GM18508 (cell line): ENCODE measurements around the gene ESM1.
"Not testable (repeated sequence)": the region's sequence is repeated elsewhere in the genome, so short reads cannot be mapped to it uniquely, and the experiment has no call there.

Source experiments
- ATAC-seq: cut with Tn5 transposase; IDR thresholded peaks from one replicate; pipeline ENCODE4 v1.9.1; 2021; ENCODE audit warnings: moderate number of reproducible peaks; ENCODE audit not compliant: insufficient read depth, unreplicated experiment

Gene ESM1, protein sequence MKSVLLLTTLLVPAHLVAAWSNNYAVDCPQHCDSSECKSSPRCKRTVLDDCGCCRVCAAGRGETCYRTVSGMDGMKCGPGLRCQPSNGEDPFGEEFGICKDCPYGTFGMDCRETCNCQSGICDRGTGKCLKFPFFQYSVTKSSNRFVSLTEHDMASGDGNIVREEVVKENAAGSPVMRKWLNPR

GRCh38 chr5:54985301-54986268 lies at the start of gene ESM1:
Gene ESM1, minus strand, starts transcription at chr5:54985593. Its CDS starts 76 bp downstream, at chr5:54985517.
- ATAC-seq = no peak

DNA sequence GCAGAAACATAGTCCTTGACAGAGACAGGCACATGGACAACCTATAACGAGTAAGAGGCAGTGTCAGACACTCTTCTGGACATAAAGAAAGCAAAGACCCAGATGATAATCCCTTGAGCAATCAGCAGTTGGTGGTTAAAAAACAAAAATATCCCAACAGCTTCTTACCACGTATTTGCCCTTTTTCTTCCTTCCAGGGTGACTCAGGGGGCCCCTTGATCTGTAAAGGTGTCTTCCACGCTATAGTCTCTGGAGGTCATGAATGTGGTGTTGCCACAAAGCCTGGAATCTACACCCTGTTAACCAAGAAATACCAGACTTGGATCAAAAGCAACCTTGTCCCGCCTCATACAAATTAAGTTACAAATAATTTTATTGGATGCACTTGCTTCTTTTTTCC lies 48.2 kb upstream of the ESM1 start:
- no peak for ATAC-seq

DNA sequence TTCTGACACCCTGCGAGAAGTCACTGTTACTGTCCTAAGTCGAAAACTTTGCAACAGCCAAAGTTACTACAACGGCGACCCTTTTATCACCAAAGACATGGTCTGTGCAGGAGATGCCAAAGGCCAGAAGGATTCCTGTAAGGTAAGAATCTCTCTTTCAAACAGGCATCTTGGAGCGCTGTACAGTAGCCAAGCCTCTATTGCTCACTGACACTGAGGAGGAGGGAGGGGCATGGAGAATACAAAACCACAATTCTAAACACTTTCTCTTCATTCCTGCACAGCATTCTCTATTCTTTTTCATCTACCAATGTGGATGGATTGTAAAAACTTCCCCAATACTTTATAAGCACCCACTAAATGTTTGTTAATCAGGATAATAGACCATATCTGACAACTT lies 46.1 kb upstream of the ESM1 start:
- ATAC-seq = no peak

DNA sequence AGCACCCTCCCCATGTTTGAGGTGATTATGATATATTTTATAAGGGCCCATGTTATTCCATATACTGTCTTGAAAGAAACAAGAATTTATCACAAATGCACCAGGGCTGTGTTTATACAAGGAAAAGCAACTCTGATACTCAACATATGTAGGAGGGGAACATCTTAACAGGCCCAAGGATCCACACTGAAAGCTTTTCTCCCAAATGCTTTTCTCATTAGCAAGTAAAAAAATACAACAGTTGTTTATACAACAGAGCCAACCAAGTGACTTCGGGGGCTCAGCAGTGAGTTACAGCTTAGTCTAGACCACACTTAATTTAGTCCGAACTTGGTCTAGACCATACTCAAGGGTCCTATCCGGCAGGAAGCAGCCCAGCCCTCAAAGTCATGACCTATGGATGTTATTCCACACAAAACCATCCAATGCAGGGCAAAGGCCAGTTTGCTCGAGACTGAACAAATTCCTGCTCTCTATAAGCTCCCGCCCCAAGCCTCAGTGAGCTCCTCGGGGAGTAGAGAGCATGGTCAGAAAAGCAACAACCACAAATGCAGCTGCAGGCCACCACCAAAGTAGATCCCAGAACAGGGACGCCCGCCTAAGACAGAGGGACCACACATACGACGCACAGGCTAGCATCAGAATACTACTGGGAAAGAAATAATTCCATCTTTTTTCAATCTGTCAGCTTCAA lies 45.4 kb upstream of the ESM1 start:
- no peak for ATAC-seq

DNA sequence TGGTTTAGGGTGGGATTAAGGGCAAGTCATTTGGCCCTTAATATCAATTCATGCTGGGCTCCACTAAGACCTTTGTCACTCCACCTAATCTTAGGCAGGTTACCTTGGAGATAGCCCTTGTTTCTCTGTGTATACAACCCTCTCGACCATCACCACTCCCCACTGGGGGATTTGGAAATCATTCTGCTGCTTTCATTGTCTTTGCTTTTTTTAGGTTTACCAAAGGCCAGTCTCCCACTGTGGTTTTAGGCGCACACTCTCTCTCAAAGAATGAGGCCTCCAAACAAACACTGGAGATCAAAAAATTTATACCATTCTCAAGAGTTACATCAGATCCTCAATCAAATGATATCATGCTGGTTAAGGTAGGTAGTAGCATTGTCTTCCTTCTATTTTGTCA lies 44.8 kb upstream of the ESM1 start:
- ATAC-seq = no peak

DNA sequence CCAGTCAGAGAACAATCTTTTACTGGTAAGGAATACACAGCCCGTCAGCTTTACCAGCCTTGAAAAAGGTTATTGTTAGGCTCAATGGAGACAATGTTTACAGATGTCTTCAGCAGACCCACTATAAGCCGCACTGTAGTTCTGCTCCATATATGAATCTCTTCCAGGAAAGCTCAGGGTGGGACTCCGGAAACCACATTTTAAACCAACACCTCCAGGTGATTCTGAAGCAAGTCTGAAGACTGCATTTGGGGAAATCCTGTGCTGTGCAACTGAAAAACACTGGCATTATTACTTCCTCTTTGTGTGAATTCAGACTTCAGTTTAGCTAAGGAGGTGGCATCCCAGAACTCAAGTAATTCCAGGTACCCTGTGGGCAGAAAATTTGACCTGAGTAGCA lies 42.2 kb upstream of the ESM1 start:
- ATAC-seq = no peak

DNA sequence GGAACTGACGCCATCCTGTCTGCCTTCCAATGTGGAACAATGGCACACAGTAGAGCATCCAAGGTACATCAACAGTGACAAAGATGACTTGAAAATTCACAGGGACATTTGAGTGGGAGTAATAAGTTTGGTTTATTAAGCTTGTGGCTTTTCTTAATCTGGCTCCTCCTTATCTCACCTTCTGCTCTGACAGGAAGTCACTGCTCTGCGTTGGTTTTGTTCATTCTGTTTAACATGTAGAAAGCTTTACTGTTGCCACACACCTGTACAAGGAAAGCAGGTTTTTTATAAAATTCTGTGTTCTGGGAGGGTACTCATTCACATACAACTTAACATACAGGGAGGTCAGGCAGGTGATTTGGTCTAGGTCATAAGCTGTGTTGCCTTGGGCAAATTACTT lies 37.1 kb upstream of the ESM1 start:
- no peak for ATAC-seq

DNA sequence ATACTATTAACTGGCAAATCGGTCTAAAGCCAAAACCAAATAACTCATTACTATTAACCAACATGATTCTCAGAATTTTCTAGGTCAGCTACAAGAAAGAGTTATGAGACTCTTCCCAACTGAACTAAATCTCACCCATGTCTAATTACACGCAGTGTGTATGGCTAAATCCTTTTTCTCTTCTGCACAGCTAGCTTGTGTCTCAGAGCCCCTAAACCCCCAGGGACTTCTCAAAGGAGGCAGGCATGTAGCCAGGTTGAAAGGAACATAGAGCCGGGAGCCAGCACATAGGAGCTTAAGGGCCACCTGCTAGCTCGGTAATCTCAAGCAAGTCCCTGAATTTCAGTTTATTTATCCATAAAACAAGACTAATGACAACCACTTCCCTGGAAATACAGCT lies 36.4 kb upstream of the ESM1 start:
- no peak for ATAC-seq

DNA sequence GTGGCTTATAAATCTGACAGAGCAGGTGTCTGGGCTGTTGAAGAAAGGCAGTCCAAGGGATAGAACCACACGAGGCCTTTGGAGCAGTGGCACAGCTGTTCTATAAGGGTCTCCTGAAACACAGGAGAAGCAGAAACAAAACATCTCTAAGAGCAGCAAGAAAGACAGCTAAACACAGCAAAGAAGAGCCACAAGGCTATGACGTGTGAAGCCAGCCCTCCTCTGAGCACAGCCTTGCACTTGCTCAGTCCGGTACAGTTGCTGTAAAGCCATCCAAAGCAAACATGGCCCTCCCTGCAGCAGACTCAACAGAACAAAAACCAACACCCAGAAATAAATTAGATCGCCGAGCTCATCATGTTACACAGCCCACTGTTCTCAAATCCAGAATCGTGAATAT lies 36.0 kb upstream of the ESM1 start:
- ATAC-seq = no peak

GRCh38 chr5:55010149-55010548 lies 24.8 kb upstream of the ESM1 start:
- ATAC-seq = not testable (repeated sequence)

DNA sequence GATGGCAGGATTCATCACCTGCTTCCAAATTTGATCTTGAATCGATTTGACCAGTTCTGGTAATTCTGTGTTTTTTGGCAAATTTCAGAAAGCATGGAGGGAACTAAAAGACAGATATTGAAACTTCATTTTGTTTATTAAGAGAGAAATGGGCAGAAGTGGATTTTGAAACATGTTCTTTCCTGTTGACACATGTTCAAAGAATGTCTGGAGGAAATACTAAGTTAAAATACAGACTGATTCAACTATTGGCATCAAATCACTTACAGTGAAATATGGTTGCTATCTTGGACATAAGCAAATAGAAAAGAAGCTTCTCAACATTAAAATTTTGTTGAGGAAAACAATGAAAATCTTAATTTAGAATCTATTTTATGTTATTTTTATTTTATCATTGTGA lies 19.3 kb upstream of the ESM1 start:
- ATAC-seq = no peak

DNA sequence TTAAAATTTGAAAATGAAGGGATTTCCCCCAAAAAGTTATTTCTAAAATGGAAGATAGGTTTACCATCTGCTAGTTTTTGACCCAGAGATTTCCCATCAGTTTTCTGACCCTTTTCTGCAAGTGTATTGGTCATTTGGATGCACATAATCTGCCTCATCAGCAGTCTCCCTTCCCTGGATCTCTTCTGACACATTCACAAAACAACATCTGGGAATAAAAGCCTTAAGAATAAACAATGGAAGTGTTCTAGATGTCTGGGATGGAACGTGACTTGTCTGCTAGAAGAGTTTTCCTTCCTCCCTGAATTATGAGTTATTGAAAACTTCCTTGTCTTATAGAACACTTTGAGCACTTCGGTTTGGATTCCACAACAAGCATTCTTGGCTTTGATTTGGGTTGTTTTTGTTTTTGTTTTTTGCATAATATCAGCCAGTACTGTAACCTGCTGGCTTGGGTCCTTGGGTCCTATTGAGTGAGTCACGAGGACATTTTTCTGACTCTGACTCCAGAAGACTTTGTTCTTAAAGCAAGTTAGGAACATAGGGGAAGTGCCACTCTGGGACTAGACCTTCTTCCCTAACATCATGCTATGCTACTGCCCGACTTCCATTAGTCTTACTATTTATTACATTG lies 18.2 kb upstream of the ESM1 start:
- no peak for ATAC-seq

DNA sequence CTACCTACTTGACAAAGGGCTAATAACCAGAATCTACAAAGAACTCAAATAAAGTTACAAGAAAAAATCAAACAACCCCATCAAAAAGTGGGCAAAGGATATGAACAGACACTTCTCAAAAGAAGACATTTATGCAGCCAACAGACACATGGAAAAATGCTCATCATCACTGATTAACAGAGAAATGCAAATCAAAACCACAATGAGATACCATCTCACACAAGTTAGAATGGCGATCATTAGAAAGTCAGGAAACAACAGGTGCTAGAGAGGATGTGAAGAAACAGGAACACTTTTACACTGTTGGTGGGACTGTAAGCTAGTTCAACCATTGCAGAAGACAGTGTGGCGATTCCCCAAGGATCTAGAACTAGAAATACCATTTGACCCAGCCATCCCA lies 16.8 kb upstream of the ESM1 start:
- ATAC-seq = not testable (repeated sequence)

DNA sequence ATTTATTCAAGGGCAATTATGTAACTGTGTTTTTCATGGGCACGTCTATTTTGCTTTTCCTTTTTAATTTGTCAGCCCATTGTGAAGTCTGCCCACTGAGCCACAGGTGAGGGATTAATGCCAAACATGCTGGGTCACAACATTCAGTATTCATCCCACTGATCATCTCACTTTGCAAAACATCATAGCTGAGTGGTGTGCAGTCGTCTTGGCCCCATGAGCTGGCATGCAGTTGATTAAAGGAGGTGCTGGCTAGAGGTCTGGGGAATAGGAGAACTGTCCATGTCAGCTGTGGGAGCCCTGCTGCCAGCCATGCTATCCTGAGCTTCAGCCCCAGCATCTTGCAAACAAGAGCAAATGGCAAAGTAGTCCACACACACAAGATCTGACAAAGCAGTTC lies 11.7 kb upstream of the ESM1 start:
- ATAC-seq = no peak

DNA sequence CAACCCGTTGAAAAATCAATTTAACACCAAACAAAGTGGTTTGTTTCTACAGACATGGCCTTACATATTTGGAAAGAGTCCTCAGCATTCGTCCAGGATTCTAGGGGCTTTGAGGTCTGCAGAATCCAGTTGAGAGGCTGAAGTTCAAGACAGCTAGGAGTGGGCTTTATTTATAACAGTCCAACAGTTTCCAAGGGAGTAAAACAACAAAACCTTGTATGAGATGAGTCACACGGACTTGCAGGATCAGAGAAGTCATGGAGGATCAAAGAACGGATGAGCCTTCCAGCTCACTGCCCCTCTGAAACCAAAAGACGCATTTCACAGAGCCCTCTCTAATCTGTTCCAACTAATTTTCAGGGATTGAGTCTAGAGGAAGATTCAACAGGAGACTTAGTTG lies 11.1 kb upstream of the ESM1 start:
- no peak for ATAC-seq

DNA sequence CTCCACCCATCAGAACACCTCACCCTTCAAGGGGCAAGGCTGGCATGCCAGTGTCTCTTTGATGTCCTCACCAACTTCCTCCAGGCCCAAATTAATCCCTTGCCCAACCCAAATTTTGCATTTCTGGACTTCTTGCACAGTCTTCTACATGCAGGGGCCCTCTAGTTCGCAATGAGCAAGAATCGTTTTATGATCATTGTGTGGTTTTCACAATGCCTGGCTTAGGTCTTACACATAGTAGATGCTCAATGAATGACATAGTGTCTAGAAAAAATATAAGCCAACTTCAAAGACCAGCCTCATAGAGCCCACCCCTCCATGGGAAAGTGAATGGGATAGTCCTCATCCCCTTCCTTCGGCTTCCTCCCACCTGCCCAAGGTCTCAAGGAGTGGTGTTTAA lies 9.8 kb upstream of the ESM1 start:
- no peak for ATAC-seq

DNA sequence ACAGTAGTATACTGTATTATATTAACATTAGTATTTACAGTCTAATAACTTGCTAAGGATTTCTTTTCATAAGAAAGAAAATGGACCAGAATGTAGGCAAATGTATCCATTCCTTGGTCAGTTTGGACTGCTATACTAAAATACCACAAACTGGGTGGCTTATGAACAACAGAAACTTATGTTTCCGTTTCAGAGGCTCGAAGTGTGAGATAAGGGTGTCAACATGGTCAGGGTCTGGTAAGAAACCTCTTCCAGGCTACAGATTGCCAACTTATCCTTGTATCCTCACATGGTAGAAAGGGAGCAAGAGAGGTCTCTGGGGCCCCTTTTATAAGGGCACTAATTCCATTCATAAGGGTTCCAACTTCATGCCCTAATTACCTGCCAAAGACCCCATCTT lies 9.2 kb upstream of the ESM1 start:
- ATAC-seq = no peak

- ATAC-seq = no peak
Observed at GRCh38 chr5:54993318-54993717, 7.9 kb upstream of the ESM1 start.

DNA sequence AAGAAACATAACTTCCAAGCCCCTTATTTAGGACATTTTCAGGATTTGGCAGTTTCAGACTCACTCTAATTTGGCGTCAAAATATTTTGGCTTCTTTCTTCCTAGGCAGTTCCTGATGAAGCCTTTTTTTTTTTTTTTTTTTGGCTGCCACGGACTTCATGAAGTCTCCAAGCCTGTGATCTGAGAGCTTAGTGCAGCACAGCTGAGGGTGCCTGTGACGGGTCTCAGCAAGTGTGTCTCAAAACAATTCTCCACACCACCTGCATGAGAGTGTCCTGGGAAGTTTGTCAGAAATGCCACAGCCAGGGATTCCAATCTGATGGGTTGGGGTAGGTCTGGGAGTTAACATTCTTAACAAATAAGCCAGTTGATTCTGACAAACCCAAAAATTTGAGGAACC lies 6.0 kb upstream of the ESM1 start:
- no peak for ATAC-seq

DNA sequence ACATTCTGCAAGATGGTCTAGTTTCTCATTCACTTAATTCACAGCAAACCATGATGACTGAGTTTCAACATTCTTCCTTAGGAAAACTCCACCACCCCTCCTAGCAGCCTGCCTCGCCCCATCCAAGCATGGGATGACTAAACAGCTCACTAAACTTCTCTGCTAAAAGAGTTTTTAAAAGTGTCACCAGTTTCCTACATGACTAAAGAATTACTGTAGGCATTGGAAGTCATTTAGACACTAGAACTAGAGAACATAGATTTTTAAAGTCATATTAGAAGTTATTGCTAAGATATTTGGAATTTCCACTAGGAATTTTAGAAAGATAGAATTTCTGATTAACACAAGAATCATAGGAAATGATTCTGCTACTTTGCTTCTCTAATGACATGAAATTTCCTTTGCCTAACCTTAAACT lies 5.5 kb upstream of the ESM1 start:
- no peak for ATAC-seq

DNA sequence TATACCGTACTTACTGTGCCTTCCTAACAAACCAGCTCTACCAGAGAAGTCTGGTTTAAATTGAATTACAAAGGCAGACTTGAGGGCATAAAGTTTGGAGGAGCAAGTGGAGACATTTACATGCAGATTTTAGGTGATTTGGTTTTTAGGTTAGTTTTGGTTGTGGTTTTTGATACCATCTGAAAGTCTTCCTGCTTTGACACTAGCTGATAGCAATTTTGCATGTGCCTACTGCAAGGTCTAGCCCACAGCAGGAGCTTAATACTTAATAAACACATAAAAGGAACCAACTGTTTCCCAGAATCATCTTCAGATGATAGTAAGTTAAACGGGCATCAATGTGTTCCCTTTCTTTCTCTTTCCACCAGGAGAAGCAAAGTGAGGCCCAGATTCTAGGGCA lies 3.4 kb upstream of the ESM1 start:
- no peak for ATAC-seq
